Measurements from ENCODE around the gene XCR1. TPM values are rescaled to one million over a fixed set of nuclear protein-coding genes. Genes with fewer than 3 reads are reported as not detected.

Gene XCR1
- total RNA-seq, 2 experiments from 2014 or later: not detected

DNA sequence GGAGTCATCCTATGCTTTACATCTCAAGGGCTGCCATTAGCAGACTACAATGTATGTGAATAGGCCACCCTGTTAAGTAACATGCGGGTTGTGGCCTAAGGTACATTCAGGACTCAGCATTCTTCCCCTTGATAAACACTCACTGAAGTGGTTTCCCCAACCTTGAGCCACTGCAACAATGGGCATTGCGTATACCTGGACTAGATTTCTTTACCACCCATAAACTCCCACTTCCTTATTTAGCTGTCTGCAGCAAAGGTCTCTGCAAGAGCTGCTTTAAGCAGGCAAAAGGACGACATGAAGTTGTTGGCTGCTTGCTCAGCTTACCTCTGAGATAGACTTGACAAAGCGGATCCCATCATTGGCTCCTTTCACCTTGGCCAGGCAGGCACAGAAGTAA, 47.9 kb downstream of the XCR1 start:
- Mint-ChIP-seq H3K36me3 (ENCODE audit: low read depth) (peaks cover 93% of the 10 kb centered on the region), H3K27me3 (ENCODE audit: low read depth) (no peaks in the 10 kb centered on the region), H3K27ac (peak overlapping the region; percentile 66), H3K9me3 (ENCODE audit: insufficient read depth) (no peaks in the 10 kb centered on the region), H3K4me3 (no peak overlapping the region), H3K4me1 (ENCODE audit: low read depth) (peaks cover 94% of the 10 kb centered on the region)
- DNase-seq (no peak), ATAC-seq (no peak)
- POLR2A ChIA-PET: interaction anchor here (0.6 kb wide), 1 partner anchor 17 kb away, joined by 3 read pairs; no protein-coding TSS in a partner anchor
- CTCF ChIA-PET: interaction anchor here (0.7 to 3.4 kb wide), 3 partner anchors 14 to 99 kb away, joined by 3 to 35 read pairs (median 18); no protein-coding TSS in a partner anchor

GRCh38 chr3:45978006-45978761, 49.1 kb downstream of the XCR1 start:
- Mint-ChIP-seq H3K27ac (peak overlapping the region; percentile 88), H3K4me1 (ENCODE audit: low read depth) (peaks cover 91% of the 10 kb centered on the region)
- peak; percentile 55 for ATAC-seq

DNA sequence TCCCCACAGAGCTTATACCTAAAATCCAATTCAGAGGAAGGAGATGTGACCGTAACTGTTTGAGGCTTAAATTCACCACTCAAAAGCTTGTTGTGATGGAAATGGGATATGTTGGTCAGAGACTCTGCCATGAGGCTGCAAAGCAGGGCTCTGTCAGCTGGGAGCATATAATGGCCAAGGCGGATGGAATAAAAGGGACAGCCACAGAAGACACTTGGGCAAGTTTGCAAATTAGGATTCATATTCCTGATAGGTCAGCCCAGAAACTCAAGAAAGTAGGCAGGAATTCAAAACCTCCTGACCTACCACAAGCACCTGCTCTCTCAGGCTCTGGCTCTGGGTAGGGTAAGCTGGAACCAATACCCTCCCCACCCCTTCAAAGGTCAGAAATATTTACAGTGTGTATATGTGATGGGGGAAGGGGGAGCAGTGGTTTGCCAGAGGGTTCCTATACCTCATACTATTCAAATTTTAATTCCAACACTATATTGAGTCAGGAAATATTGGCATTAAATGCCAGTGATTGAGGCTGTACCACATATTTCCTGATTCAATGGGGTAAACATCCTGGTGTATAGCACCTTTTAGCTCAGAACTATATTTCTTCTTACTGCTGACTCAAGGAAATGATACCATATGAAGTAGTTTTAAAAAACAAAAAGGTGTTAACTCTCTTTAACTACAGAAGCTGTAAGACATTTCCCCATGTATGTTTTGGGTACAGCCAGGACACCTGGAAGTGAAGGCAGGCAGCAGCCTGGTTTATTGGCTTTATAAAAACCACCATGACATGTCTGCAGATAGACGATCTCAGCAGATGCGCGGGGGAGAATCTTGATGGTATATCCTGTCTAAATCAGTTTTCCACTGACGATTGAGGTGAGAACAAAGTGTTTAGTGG, 50.8 kb downstream of the XCR1 start:
- CTCF ChIA-PET: interaction anchor here (0.7 to 5.0 kb wide), 13 partner anchors 11 to 103 kb away, joined by 3 to 36 read pairs (median 4); partner anchors contain the start of gene CXCR6
- peak; percentile 40 for ATAC-seq
- peak; percentile 58 for DNase-seq
- Mint-ChIP-seq H3K27ac (peak overlapping the region; percentile 87), H3K36me3 (ENCODE audit: low read depth) (peaks cover 90% of the 10 kb centered on the region), H3K4me1 (ENCODE audit: low read depth) (peaks cover 93% of the 10 kb centered on the region), H3K27me3 (ENCODE audit: low read depth) (no peaks in the 10 kb centered on the region), H3K4me3 (peak overlapping the region; percentile 37), H3K9me3 (ENCODE audit: insufficient read depth) (no peaks in the 10 kb centered on the region)
- POLR2A ChIA-PET: interaction anchor here (1.0 to 2.9 kb wide), 6 partner anchors 11 to 33 kb away, joined by 4 to 16 read pairs (median 6); partner anchors contain the start of gene CXCR6

More at GRCh38 chr3:45978006-45978761, 49.1 kb downstream of the XCR1 start:
- peak; percentile 81 for DNase-seq
- H3K27me3 Mint-ChIP-seq (ENCODE audit: low read depth): no peaks in the 10 kb centered on the region
- H3K4me3 Mint-ChIP-seq: peak overlapping the region; percentile 56
- ChIA-PET POLR2A (interaction anchor here (1.3 to 2.9 kb wide), 2 partner anchors 13 to 14 kb away, joined by 5 to 16 read pairs; no protein-coding TSS in a partner anchor), CTCF (interaction anchor here (1.0 to 5.0 kb wide), 6 partner anchors 12 to 101 kb away, joined by 4 to 36 read pairs (median 10); partner anchors contain the start of gene CXCR6)
- no peaks in the 10 kb centered on the region for H3K9me3 Mint-ChIP-seq (ENCODE audit: insufficient read depth)
- peaks cover 92% of the 10 kb centered on the region for H3K36me3 Mint-ChIP-seq (ENCODE audit: low read depth)

- POLR2A ChIA-PET: interaction anchor here (1.0 to 2.9 kb wide), 4 partner anchors 10 to 25 kb away, joined by 5 to 16 read pairs (median 8); no protein-coding TSS in a partner anchor
- no peak for ATAC-seq
- CTCF ChIA-PET: interaction anchor here (1.0 to 5.0 kb wide), 7 partner anchors 10 to 37 kb away, joined by 3 to 36 read pairs (median 4); partner anchors contain the start of gene CXCR6
- peak overlapping the region; percentile 74 for H3K27ac Mint-ChIP-seq
- no peaks in the 10 kb centered on the region for H3K27me3 Mint-ChIP-seq (ENCODE audit: low read depth)
- H3K4me1 Mint-ChIP-seq (ENCODE audit: low read depth): peaks cover 90% of the 10 kb centered on the region
- DNase-seq: no peak
- no peaks in the 10 kb centered on the region for H3K9me3 Mint-ChIP-seq (ENCODE audit: insufficient read depth)
- H3K4me3 Mint-ChIP-seq: no peak overlapping the region
- peaks cover 89% of the 10 kb centered on the region for H3K36me3 Mint-ChIP-seq (ENCODE audit: low read depth)
These were observed 51.6 kb downstream of the XCR1 start for GRCh38 chr3:45975686-45976085.

DNA sequence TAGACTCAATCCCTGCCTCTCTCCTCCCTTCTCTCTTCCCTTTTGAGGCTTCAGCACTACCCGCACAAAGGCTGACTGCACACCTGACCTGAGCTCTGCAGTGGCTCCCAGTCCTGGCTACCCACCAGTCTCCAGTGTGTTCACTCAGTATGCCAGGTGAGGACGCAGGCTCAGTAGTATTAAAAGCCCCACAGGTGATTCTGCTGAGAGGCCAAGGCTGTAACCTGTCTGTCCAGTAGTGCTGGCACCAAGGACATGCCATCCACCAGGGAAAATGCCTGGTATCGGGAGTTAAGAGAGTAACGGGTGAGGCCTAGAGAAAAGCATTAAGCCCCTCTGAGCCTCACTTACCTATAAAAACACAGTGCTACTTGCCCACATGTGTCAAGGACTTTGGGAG, 52.6 kb downstream of the XCR1 start:
- ChIA-PET CTCF (interaction anchor here (0.9 to 5.0 kb wide), 8 partner anchors 9 to 104 kb away, joined by 4 to 36 read pairs (median 14); no protein-coding TSS in a partner anchor), POLR2A (interaction anchor here (1.2 kb wide), 1 partner anchor 16 kb away, joined by 4 read pairs; no protein-coding TSS in a partner anchor)
- Mint-ChIP-seq H3K9me3 (ENCODE audit: insufficient read depth) (no peaks in the 10 kb centered on the region), H3K36me3 (ENCODE audit: low read depth) (peaks cover 89% of the 10 kb centered on the region), H3K27ac (peak overlapping the region; percentile 74), H3K27me3 (ENCODE audit: low read depth) (no peaks in the 10 kb centered on the region), H3K4me3 (no peak overlapping the region), H3K4me1 (ENCODE audit: low read depth) (peaks cover 89% of the 10 kb centered on the region)
- DNase-seq: no peak
- ATAC-seq: no peak

DNA sequence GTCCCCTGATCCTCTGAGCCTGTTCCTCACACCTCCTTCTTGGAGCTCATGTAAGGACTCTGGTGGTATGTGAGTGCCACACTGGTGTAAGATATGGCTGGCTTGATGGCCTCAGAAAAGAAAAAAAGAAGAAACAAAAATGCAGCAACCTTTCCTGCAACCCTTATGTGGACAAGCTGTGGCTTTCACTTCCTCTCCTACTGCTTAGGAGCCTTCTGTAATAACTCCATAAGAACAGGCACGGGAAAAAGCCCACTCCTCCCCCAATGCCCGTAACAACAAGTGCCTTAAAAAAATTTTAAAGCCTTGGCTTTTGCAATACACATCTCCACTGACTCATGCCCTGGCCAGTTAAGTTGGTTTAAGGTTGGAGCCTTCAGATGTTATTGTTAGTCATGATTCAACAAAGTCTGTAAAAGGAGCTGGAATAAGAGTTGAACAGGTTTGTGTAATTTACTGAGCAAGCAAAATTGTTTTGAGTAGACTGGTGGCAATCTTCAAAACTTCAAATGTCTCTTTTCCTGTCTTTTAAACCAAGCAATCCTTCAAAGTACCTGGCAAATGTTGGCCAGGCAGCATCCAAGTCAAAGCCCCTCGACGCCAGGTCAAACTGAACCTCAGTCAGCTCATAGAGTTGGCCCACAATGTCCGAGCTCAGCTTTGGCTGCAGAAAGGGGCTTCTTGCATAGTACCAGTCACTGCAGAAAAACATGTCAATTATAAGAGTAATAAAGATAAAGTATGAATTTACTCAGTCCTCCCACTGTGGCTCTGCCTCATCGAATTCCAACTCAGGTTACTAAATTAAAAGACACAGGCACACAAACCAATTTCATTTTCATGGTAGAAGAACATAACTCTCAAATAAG, 54.5 kb downstream of the XCR1 start:
- peak overlapping the region; percentile 25 for H3K4me3 Mint-ChIP-seq
- POLR2A ChIA-PET: interaction anchor here (0.9 to 1.2 kb wide), 3 partner anchors 7 to 27 kb away, joined by 3 to 4 read pairs (median 4); no protein-coding TSS in a partner anchor
- H3K4me1 Mint-ChIP-seq (ENCODE audit: low read depth): peaks cover 90% of the 10 kb centered on the region
- CTCF ChIA-PET: interaction anchor here (0.6 to 3.1 kb wide), 11 partner anchors 10 to 236 kb away, joined by 3 to 18 read pairs (median 6); partner anchors contain the start of gene CXCR6
- peak overlapping the region; percentile 79 for H3K27ac Mint-ChIP-seq
- peak; percentile 29 for ATAC-seq
- no peaks in the 10 kb centered on the region for H3K27me3 Mint-ChIP-seq (ENCODE audit: low read depth)
- no peaks in the 10 kb centered on the region for H3K9me3 Mint-ChIP-seq (ENCODE audit: insufficient read depth)
- no peak for DNase-seq
- H3K36me3 Mint-ChIP-seq (ENCODE audit: low read depth): peaks cover 91% of the 10 kb centered on the region

GRCh38 chr3:45969953-45970352, 57.3 kb downstream of the XCR1 start:
- no peak overlapping the region for H3K27ac Mint-ChIP-seq
- POLR2A ChIA-PET: interaction anchor here (0.5 kb wide), 1 partner anchor 17 kb away, joined by 3 read pairs; no protein-coding TSS in a partner anchor
- DNase-seq: no peak
- H3K36me3 Mint-ChIP-seq (ENCODE audit: low read depth): peaks cover 92% of the 10 kb centered on the region
- CTCF ChIA-PET: interaction anchor here (1.2 to 14.4 kb wide), 4 partner anchors 11 to 244 kb away, joined by 3 to 171 read pairs (median 4); no protein-coding TSS in a partner anchor
- H3K27me3 Mint-ChIP-seq (ENCODE audit: low read depth): no peaks in the 10 kb centered on the region
- H3K4me3 Mint-ChIP-seq: no peak overlapping the region
- no peak for ATAC-seq
- no peaks in the 10 kb centered on the region for H3K9me3 Mint-ChIP-seq (ENCODE audit: insufficient read depth)
- H3K4me1 Mint-ChIP-seq (ENCODE audit: low read depth): peaks cover 91% of the 10 kb centered on the region

- Mint-ChIP-seq H3K36me3 (ENCODE audit: low read depth) (peaks cover 91% of the 10 kb centered on the region), H3K4me1 (ENCODE audit: low read depth) (peaks cover 91% of the 10 kb centered on the region), H3K27me3 (ENCODE audit: low read depth) (no peaks in the 10 kb centered on the region), H3K9me3 (ENCODE audit: insufficient read depth) (no peaks in the 10 kb centered on the region), H3K27ac (no peak overlapping the region), H3K4me3 (no peak overlapping the region)
- ChIA-PET CTCF (interaction anchor here (0.9 to 14.4 kb wide), 9 partner anchors 10 to 245 kb away, joined by 3 to 171 read pairs (median 4); partner anchors contain the start of gene CXCR6), POLR2A (interaction anchor here (0.8 to 2.1 kb wide), 3 partner anchors 11 to 24 kb away, joined by 3 to 9 read pairs (median 3); no protein-coding TSS in a partner anchor)
- DNase-seq (no peak), ATAC-seq (no peak)
These were observed 58.2 kb downstream of the XCR1 start for GRCh38 chr3:45969116-45969515.

DNA sequence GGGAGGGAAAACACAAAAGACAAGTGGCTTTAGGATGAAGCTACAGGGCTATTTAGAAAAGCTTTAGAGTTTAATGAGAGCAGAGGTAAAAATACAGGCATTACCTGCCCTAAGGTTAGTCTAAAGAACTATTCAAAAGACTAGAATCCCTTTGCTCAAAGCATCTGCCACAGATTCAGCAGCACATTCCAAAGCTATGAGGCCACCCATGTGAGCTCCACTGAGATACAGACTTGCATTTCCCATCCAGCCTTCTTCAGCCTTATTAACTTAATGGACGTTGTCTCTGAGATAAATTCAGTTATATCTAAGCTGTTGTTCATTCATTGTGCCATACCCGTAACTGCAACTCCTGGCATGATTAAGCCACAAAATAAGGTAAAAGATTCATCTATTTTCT, 58.6 kb downstream of the XCR1 start:
- DNase-seq (no peak), ATAC-seq (no peak)
- ChIA-PET CTCF (interaction anchor here (0.9 to 14.4 kb wide), 11 partner anchors 10 to 245 kb away, joined by 3 to 171 read pairs (median 4); partner anchors contain the start of genes CXCR6 and FYCO1), POLR2A (interaction anchor here (0.8 to 2.1 kb wide), 3 partner anchors 11 to 24 kb away, joined by 3 to 9 read pairs (median 3); no protein-coding TSS in a partner anchor)
- Mint-ChIP-seq H3K27me3 (ENCODE audit: low read depth) (no peaks in the 10 kb centered on the region), H3K27ac (no peak overlapping the region), H3K4me3 (no peak overlapping the region), H3K9me3 (ENCODE audit: insufficient read depth) (no peaks in the 10 kb centered on the region), H3K36me3 (ENCODE audit: low read depth) (peaks cover 93% of the 10 kb centered on the region), H3K4me1 (ENCODE audit: low read depth) (peaks cover 94% of the 10 kb centered on the region)

GRCh38 chr3:45968149-45968548, 59.1 kb downstream of the XCR1 start:
- DNase-seq (no peak), ATAC-seq (no peak)
- Mint-ChIP-seq H3K27ac (peak overlapping the region; percentile 49), H3K4me3 (no peak overlapping the region), H3K4me1 (ENCODE audit: low read depth) (peaks cover 94% of the 10 kb centered on the region), H3K9me3 (ENCODE audit: insufficient read depth) (no peaks in the 10 kb centered on the region), H3K27me3 (ENCODE audit: low read depth) (no peaks in the 10 kb centered on the region), H3K36me3 (ENCODE audit: low read depth) (peaks cover 93% of the 10 kb centered on the region)
- ChIA-PET CTCF (interaction anchor here (1.0 to 14.4 kb wide), 7 partner anchors 8 to 116 kb away, joined by 3 to 171 read pairs (median 8); partner anchors contain the start of gene FYCO1), POLR2A (interaction anchor here (2.1 kb wide), 1 partner anchor 10 kb away, joined by 9 read pairs; no protein-coding TSS in a partner anchor)

Measured in activated CD8-positive, alpha-beta T cell treated with anti-CD3 and anti-CD28 coated beads, Interleukin-2, amount 10 ng/mL, durations not matched to agents 7 days and 5 days (primary cell).